Nephron (organoid): Measurements from ENCODE around the gene COL1A1.

Experiments
- H3K27ac Mint-ChIP-seq, 3 experiments: 2 replicates each; pipeline ENCODE4 v1.8.0; 2020; ENCODE audit warnings: mixed read lengths in 3 of 3, mild to moderate bottlenecking in 2 of 3, moderate library complexity in 1 of 3
- H3K27me3 Mint-ChIP-seq: 2 replicates; pipeline ENCODE4 v1.8.0; 2021; ENCODE audit warnings: low read depth, mild to moderate bottlenecking, moderate library complexity, mixed read lengths
- H3K36me3 Mint-ChIP-seq: 2 replicates; pipeline ENCODE4 v1.8.0; 2020; ENCODE audit warnings: low read depth, mixed read lengths
- H3K4me1 Mint-ChIP-seq: 2 replicates; pipeline ENCODE4 v1.8.0; 2020; ENCODE audit warnings: mixed read lengths
- H3K4me3 Mint-ChIP-seq, 3 experiments: 2 replicates each; pipeline ENCODE4 v1.8.0; 2020; ENCODE audit warnings: mild to moderate bottlenecking in 3 of 3, mixed read lengths in 3 of 3, moderate library complexity in 2 of 3
- H3K9me3 Mint-ChIP-seq: 2 replicates; pipeline ENCODE4 v1.8.0; 2020; ENCODE audit warnings: mixed read lengths
- TF ChIP-seq, protein P1 (sequence below), 3 experiments: fragments of 200-600 bp; sonication (generic); IDR thresholded peaks; one replicate each; pipeline ENCODE4 v1.5.0; 2021; ENCODE audit warnings: antibody characterized with exemption in 3 of 3; ENCODE audit not compliant: unreplicated experiment in 3 of 3

COL1A1 gene

DNA sequence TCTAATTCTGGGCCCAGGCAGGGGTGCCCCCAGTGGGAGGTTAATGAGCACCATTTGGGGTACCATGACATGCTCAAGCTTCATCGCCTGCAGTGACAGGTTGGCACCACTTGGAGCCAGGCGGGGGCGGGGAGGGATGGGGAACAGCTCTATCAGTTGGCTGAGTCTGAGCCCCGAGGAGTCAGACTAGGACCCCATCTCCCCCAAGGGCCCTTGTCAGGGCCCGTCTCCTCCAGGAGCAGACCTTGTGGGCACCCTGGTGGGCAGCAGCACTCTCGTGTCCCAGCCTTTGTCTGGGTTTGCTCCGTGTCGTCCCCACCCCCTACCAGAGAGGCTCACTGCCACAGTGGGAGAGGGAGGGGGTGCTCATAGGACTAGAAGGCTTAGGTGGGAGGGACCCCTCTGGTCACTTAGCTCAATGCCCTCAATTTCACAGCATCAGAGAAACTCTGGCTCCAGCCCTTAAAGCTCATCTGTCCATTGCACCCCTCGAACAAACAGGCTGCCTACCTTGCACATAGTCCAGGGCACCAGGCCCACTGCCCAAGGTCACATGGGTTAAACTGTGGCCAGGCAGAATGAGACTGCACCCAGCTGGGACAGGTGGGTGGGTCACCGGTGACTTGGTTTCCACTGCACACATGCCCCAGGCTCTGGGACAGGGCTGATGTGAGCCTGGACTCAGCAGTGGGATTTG, 55.1 kb downstream of the COL1A1 start:
- H3K27me3 Mint-ChIP-seq = no peaks in the 10 kb centered on the region
- peaks cover 38% of the 10 kb centered on the region for H3K36me3 Mint-ChIP-seq
- H3K27ac Mint-ChIP-seq = peak overlapping the region in 1 of 3 experiments; percentile 51
- H3K4me3 Mint-ChIP-seq = peak overlapping the region; percentile 85 to 88 (median 87)
- TF ChIP-seq, protein P1, sequence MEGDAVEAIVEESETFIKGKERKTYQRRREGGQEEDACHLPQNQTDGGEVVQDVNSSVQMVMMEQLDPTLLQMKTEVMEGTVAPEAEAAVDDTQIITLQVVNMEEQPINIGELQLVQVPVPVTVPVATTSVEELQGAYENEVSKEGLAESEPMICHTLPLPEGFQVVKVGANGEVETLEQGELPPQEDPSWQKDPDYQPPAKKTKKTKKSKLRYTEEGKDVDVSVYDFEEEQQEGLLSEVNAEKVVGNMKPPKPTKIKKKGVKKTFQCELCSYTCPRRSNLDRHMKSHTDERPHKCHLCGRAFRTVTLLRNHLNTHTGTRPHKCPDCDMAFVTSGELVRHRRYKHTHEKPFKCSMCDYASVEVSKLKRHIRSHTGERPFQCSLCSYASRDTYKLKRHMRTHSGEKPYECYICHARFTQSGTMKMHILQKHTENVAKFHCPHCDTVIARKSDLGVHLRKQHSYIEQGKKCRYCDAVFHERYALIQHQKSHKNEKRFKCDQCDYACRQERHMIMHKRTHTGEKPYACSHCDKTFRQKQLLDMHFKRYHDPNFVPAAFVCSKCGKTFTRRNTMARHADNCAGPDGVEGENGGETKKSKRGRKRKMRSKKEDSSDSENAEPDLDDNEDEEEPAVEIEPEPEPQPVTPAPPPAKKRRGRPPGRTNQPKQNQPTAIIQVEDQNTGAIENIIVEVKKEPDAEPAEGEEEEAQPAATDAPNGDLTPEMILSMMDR (IDR thresholded peaks at IDR 0.05; ENCODE audit: unreplicated experiment in 3 of 3) = no peak
- H3K9me3 Mint-ChIP-seq = no peaks in the 10 kb centered on the region
- peaks cover 28% of the 10 kb centered on the region for H3K4me1 Mint-ChIP-seq

DNA sequence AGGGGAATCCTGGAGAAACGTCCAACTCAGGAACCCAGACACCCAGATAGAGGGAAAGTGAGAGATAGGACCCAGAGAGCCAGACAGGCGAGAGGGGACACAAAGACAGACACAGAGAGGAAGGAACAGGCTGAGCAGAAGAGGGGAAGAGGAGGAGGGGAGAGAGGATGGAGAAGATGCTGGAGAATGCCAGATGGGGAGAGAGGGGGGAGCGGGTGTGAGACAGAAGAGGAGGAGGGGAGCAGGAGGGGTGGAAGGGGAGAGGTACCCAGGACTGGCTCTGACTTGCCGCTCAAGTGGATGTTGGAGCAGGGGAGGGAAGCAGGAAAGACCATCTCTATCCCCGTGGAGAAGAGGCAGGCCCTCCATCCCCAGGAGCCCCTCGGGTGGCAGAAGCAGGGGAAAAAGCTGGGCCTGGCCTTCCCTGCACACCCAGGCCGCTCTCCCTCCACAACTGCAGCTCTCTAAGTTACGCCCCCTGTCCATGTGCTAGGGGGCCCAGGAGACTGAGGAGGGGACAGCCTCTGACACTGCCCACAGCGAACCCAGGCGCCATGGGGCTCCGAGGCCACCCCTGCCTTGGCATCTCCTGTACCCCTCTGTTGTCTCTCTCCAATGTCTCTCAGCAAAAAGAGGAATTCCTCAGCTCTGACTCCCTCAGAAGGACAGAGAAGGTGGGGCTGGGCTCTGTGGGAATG, 55.8 kb downstream of the COL1A1 start:
- H3K9me3 Mint-ChIP-seq = no peaks in the 10 kb centered on the region
- peaks cover 28% of the 10 kb centered on the region for H3K4me1 Mint-ChIP-seq
- TF ChIP-seq, protein P1 (IDR thresholded peaks at IDR 0.05; ENCODE audit: unreplicated experiment in 3 of 3) = no peak
- peak overlapping the region; percentile 49 to 75 (median 50) for H3K4me3 Mint-ChIP-seq
- H3K27ac Mint-ChIP-seq = peak overlapping the region in 1 of 3 experiments; percentile 26
- H3K36me3 Mint-ChIP-seq = peaks cover 45% of the 10 kb centered on the region
- H3K27me3 Mint-ChIP-seq = no peaks in the 10 kb centered on the region

DNA sequence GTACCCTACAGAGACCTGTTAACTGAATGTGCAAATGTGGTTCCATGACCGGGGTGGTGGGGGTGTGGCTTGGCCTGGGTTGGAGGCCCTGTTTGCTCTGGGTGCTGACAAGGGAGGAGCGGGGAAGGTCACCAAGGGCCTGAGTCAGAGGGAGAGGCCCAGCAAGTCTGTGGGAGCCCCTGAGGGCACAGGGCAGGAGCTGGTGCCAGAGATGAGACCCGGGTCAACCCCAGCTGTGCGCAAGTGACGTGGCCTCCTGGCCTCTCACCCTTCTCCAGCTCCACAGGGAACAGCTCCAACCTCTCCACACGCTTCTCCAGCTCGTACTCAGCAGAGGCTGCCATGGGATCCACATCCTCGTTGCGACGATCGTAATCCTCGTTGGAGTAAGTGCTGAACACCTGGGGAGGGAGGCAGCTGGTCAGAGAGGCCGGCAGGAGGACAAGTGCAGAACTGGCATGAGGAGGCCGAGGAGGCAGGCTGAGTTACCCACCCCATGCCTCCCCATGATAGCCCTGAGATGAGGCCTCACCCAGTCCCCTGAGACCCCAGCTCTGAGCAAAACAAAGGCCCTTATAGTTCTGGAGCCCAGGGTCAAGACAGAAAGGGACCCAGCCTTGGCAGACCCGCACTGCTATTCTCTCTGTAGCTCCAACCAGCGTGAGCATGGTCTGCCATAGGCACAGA, 56.4 kb downstream of the COL1A1 start:
- peaks cover 28% of the 10 kb centered on the region for H3K4me1 Mint-ChIP-seq
- peak overlapping the region in 1 of 3 experiments; percentile 26 for H3K27ac Mint-ChIP-seq
- TF ChIP-seq, protein P1 (IDR thresholded peaks at IDR 0.05; ENCODE audit: unreplicated experiment in 3 of 3) = no peak
- H3K9me3 Mint-ChIP-seq = no peaks in the 10 kb centered on the region
- H3K27me3 Mint-ChIP-seq = no peaks in the 10 kb centered on the region
- H3K4me3 Mint-ChIP-seq = peak overlapping the region; percentile 49 to 75 (median 50)
- peaks cover 51% of the 10 kb centered on the region for H3K36me3 Mint-ChIP-seq

DNA sequence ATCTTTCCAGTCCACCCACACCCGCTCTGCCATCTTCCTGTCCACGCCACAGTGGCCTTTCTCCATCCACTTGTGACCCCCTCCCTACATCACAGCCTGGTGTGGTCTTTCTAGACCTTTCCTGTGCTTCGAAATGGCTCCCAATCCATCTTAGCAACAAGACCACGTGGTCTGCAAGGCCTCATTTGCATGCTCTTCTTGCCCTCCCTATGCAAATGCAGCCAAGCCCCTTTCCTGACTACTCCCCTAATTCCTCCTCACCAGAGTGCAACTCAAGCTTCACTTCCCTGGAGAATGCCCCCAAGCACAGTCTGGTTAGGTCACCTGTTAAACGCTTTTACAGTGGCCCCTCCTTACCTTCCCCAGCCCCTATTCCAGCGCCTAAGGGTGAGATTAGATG, 57.1 kb downstream of the COL1A1 start:
- Mint-ChIP-seq H3K27ac (no peak overlapping the region), H3K36me3 (peaks cover 58% of the 10 kb centered on the region), H3K4me1 (peaks cover 28% of the 10 kb centered on the region), H3K4me3 (no peak overlapping the region), H3K27me3 (no peaks in the 10 kb centered on the region), H3K9me3 (no peaks in the 10 kb centered on the region)
- TF ChIP-seq, protein P1 (IDR thresholded peaks at IDR 0.05; ENCODE audit: unreplicated experiment in 3 of 3) = no peak

- no peak overlapping the region for H3K27ac Mint-ChIP-seq
- peaks cover 28% of the 10 kb centered on the region for H3K4me1 Mint-ChIP-seq
- no peaks in the 10 kb centered on the region for H3K27me3 Mint-ChIP-seq
- no peak overlapping the region for H3K4me3 Mint-ChIP-seq
- TF ChIP-seq, protein P1 (IDR thresholded peaks at IDR 0.05; ENCODE audit: unreplicated experiment in 3 of 3) = no peak
- H3K9me3 Mint-ChIP-seq = no peaks in the 10 kb centered on the region
- peaks cover 65% of the 10 kb centered on the region for H3K36me3 Mint-ChIP-seq
These were observed 57.8 kb downstream of the COL1A1 start for GRCh38 chr17:50143461-50144176.
